WTC11 (cell line): Measurements from ENCODE around the gene ACADVL. TPM values are rescaled to one million over a fixed set of nuclear protein-coding genes. Genes with fewer than 3 reads are reported as not detected.

Experiments
- ATAC-seq: fragments of 200-7000 bp; cut with Tn5 transposase; 2 replicates; pipeline ENCODE4 v1.10.0; 2021; ENCODE audit warnings: mild to moderate bottlenecking, moderate library complexity
- CTCF ChIA-PET: fragments of 300-600 bp; sonication (Branson Sonifier 250); formaldehyde crosslinking; loops from one replicate; lab custom pipeline; 2021; ENCODE audit warnings: antibody characterized with exemption; lab: Charles Lee
- POLR2A ChIA-PET: fragments of 350-600 bp; sonication (Branson Sonifier 250); formaldehyde crosslinking; loops from one replicate; lab custom pipeline; 2021; ENCODE audit warnings: antibody characterized with exemption; lab: Charles Lee
- DNase-seq: peaks from one replicate; pipeline ENCODE4 v3.0.0; 2021; ENCODE audit warnings: low spot score
- H3K27ac Mint-ChIP-seq: 2 replicates; pipeline ENCODE4 v1.8.0; 2021; ENCODE audit warnings: mixed read lengths
- H3K27me3 Mint-ChIP-seq: 2 replicates; pipeline ENCODE4 v1.8.0; 2021; ENCODE audit warnings: low read depth, mild to moderate bottlenecking, moderate library complexity, mixed read lengths
- H3K36me3 Mint-ChIP-seq: 2 replicates; pipeline ENCODE4 v1.8.0; 2021; ENCODE audit warnings: mixed read lengths
- H3K4me1 Mint-ChIP-seq: 2 replicates; pipeline ENCODE4 v1.8.0; 2022; ENCODE audit warnings: mixed read lengths
- H3K4me3 Mint-ChIP-seq: 2 replicates; pipeline ENCODE4 v1.8.0; 2021; ENCODE audit warnings: mild to moderate bottlenecking, moderate library complexity, mixed read lengths
- H3K9me3 Mint-ChIP-seq: 2 replicates; pipeline ENCODE4 v1.8.0; 2021; ENCODE audit warnings: mixed read lengths
- ARID4B ChIP-seq: sonication (generic); formaldehyde crosslinking; IDR thresholded peaks from 2 replicates; pipeline ENCODE4 v1.8.0; 2023; ENCODE audit warnings: missing genetic modification reagents, mild to moderate bottlenecking, borderline replicate concordance
- CTCF ChIP-seq: fragments of 200-600 bp; IDR thresholded peaks from 2 replicates; pipeline ENCODE4 v1.8.0; 2022; ENCODE audit warnings: antibody characterized with exemption
- E2F4 ChIP-seq: sonication (generic); formaldehyde crosslinking; IDR thresholded peaks from 2 replicates; pipeline ENCODE4 v1.8.1; 2022; ENCODE audit warnings: low read depth, mild to moderate bottlenecking, moderate library complexity, missing genetic modification reagents, borderline replicate concordance
- ELF4 ChIP-seq: sonication (generic); formaldehyde crosslinking; IDR thresholded peaks from 2 replicates; pipeline ENCODE4 v1.8.1; 2022; ENCODE audit warnings: low read depth, mild to moderate bottlenecking, moderate library complexity, missing genetic modification reagents
- ERG ChIP-seq: fragments of 250-450 bp; sonication (Bioruptor Pico); IDR thresholded peaks from 2 replicates; pipeline ENCODE4 v1.8.0; 2021; ENCODE audit warnings: mild to moderate bottlenecking
- FOXJ3 ChIP-seq: sonication (generic); formaldehyde crosslinking; IDR thresholded peaks from 2 replicates; pipeline ENCODE4 v1.9.0; 2021; ENCODE audit warnings: missing genetic modification reagents, mild to moderate bottlenecking, borderline replicate concordance
- GRHL2 ChIP-seq: fragments of 250-450 bp; sonication (Bioruptor Pico); IDR thresholded peaks from 2 replicates; pipeline ENCODE4 v1.8.0; 2022; ENCODE audit warnings: mild to moderate bottlenecking, moderate library complexity; ENCODE audit not compliant: insufficient replicate concordance, severe bottlenecking
- HMGXB4 ChIP-seq: sonication (generic); formaldehyde crosslinking; IDR thresholded peaks from 2 replicates; pipeline ENCODE4 v1.8.1; 2023; ENCODE audit warnings: mild to moderate bottlenecking, moderate library complexity, missing genetic modification reagents
- NFATC4 ChIP-seq: fragments of 250-450 bp; sonication (Bioruptor Pico); IDR thresholded peaks from 2 replicates; pipeline ENCODE4 v1.9.0; 2021; ENCODE audit warnings: mild to moderate bottlenecking
- NFYB ChIP-seq: sonication (generic); formaldehyde crosslinking; conservative IDR thresholded peaks from 2 replicates; pipeline ENCODE4 v1.8.0; 2022; ENCODE audit warnings: low read depth, missing genetic modification reagents
- NR2C2 ChIP-seq: sonication (generic); formaldehyde crosslinking; IDR thresholded peaks from 2 replicates; pipeline ENCODE4 v1.8.0; 2022; ENCODE audit warnings: mild to moderate bottlenecking, missing genetic modification reagents
- STAT6 ChIP-seq: sonication (generic); formaldehyde crosslinking; conservative IDR thresholded peaks from 2 replicates; pipeline ENCODE4 v1.8.1; 2023; ENCODE audit warnings: mild to moderate bottlenecking, low read depth, missing genetic modification reagents, moderate library complexity
- TEAD1 ChIP-seq: sonication (generic); formaldehyde crosslinking; IDR thresholded peaks from 2 replicates; pipeline ENCODE4 v1.8.0; 2022; ENCODE audit warnings: mild to moderate bottlenecking, missing genetic modification reagents
- ZNF416 ChIP-seq: fragments of 250-450 bp; sonication (Bioruptor Pico); IDR thresholded peaks from 2 replicates; pipeline ENCODE4 v1.9.0; 2021; ENCODE audit warnings: mild to moderate bottlenecking, inconsistent platforms
- ZNF425 ChIP-seq: fragments of 250-450 bp; sonication (Bioruptor Pico); conservative IDR thresholded peaks from 2 replicates; pipeline ENCODE4 v1.9.0; 2021; ENCODE audit warnings: mild to moderate bottlenecking
- total RNA-seq: library from RNA; stranded (reverse); gene quantifications from 3 replicates; pipeline ENCODE4 v1.2.3, GENCODE V29; 2021

The ACADVL gene
- total RNA-seq, 1 experiment from 2014 or later: 236 TPM

- no peak overlapping the region for H3K27ac Mint-ChIP-seq
- DNase-seq (no peak), ATAC-seq (no peak)
- H3K27me3 Mint-ChIP-seq: no peaks in the 10 kb centered on the region
- TF ChIP-seq TEAD1 (CRISPR knock-in tag) (no peak), STAT6 (CRISPR knock-in tag) (no peak), ERG (CRISPR knock-in tag) (no peak), ELF4 (CRISPR knock-in tag) (no peak)
- ChIA-PET POLR2A (interaction anchor here (1.3 kb wide), 1 partner anchor 8 kb away, joined by 4 read pairs; the partner anchor contains the start of gene DVL2), CTCF (no interaction called here)
- no peak overlapping the region for H3K4me3 Mint-ChIP-seq
- no peaks in the 10 kb centered on the region for H3K9me3 Mint-ChIP-seq
- H3K4me1 Mint-ChIP-seq: peaks cover 7% of the 10 kb centered on the region
- peaks cover 44% of the 10 kb centered on the region for H3K36me3 Mint-ChIP-seq
These were observed 6.1 kb downstream of the ACADVL start for GRCh38 chr17:7225711-7226331.

- no peak for ATAC-seq
- Mint-ChIP-seq H3K9me3 (no peaks in the 10 kb centered on the region), H3K4me3 (no peak overlapping the region), H3K36me3 (peaks cover 46% of the 10 kb centered on the region), H3K27ac (no peak overlapping the region), H3K4me1 (peaks cover 2% of the 10 kb centered on the region), H3K27me3 (no peaks in the 10 kb centered on the region)
- no peak for DNase-seq
- CTCF ChIA-PET: no interaction called here
- POLR2A ChIA-PET: no interaction called here
- TF ChIP-seq NR2C2 (CRISPR knock-in tag): no peak
- no peak for TF ChIP-seq NFATC4 (CRISPR knock-in tag)
- TF ChIP-seq NFYB (CRISPR knock-in tag): no peak
- TF ChIP-seq CTCF: no peak
- TF ChIP-seq FOXJ3 (CRISPR knock-in tag): no peak
- no peak for TF ChIP-seq GRHL2
- no peak for TF ChIP-seq E2F4 (CRISPR knock-in tag)
- TF ChIP-seq ARID4B (CRISPR knock-in tag): no peak
- TF ChIP-seq HMGXB4 (CRISPR knock-in tag): no peak
- no peak for TF ChIP-seq ZNF416
- TF ChIP-seq ZNF425 (CRISPR knock-in tag): no peak
These were observed 7.3 kb downstream of the ACADVL start for GRCh38 chr17:7226721-7227710.
